NCI-H146 treated with DMSO at 0.1 percent for 48 hours (cell line): ENCODE measurements around the gene C22orf23.

Experiments
- DNase-seq: peaks from one replicate; lab custom pipeline; 2025; ENCODE audit not compliant: unreplicated experiment; lab: John Stamatoyannopoulos, UW

Gene C22orf23

DNA sequence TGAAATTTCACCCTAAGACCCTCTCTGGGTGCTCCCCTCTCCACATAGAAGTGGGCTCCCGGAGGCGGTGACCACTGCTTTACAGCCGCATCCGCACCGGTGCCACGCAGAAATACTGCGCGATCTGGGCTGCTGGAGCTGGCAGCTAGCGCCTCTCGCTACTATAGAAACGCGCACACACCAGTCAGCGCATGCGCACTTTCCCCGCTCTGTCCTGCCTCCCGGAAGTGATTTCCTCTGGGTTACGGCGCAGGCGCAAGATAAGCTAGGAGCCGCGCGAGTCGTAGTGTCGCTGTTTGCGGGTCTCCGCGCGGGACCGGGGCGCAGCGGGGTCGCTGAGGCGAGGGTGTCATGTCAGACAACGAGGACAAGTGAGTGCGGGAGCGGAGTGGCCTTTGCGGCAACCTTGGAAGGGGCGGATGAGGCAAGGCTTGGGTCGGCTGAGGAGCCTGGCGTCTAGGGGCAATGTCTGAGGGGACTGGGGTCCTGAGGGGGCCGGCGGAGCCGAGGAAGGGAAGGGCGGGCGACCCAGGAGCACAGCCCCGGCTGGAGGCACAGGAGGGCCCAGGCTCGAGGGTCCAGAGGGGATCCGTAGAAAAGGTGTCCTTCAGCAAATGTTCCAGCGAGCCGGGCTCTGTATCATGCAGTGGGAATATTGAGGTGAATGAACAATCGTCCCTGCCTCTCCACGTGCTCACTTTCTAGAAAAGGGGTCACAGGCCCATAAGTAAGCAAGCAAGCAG is at the start of gene C22orf23, which contains the start of gene POLR2F:
C22orf23 (minus strand) TSS at position 165 of the 743 bp plus-strand sequence. CDS start 452 bp downstream, outside the sequence.
POLR2F (plus strand) TSS at position 263 of the 743 bp plus-strand sequence; CDS start at position 352, 89 bp downstream.
- DNase-seq, result peak; percentile 76

DNA sequence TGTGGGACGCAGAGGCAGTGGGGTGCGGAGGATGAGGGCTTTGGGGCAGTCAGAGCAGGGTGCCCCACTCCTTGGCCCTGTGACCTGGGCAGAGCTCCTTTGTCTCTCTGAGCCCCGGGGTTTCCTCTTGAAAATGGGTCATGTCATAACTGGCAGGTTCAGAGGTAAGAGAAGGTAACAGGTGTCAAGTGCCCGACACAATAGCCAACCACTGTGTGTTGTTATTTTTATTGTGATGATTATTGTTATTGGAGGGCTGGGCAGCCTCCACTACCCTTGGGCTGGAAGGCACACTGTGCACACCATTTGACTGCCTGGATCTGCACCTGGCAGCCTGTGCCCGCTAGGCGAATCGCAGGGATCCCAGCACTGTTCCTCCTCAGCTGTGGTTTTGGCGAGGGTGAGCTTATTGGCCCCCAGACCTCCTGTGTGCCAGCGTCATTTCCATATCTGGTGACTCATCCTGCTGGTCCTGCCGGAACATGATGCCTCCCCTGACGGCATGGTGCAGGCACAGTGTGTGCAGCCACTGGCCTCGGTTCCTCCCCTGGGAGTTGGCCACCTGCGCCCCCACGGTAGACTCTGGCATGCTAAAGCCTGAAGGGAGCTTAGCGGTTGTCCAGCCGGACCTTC is 46.4 kb upstream of the C22orf23 start:
- no peak for DNase-seq

DNA sequence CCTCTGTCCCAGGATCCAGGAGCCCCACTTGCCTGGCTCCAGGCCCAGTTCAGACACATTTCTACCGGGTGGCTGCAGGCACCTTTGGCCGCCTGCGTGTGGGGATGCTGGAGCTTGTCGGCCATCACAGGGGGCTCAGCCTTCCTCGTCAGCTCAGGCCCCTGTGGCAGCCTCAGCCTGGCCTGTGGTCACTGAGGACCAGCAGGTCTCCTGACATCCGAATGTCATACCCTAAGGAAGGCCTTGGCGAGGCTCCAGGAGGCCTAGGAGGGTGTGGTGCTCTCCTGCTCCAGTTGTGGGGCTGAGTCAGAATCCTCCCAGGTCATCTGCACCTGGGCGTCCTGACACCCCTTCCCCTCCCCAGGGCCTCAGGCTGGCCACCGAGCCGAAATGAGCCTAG is 45.8 kb upstream of the C22orf23 start:
- DNase-seq, result no peak

DNA sequence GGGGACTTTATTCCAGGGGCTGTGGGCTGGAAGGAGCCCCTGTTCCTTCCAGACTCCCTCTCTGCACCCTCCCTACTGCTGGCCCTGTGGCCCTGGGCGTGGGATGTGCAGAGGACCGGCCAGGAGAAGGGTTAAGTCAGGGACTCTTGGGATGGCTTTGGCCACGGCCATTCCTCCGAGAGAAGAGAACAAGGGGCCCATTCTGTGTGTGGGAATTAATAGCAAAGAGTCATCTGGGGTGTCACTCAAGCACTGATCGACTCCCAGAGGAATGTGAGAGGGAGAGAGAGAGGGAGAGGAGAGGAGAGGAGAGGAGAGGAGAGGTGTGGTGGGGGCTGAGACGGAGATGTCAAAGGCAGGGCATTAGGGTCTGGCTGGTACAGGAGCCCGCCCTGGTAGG is 45.1 kb upstream of the C22orf23 start:
- DNase-seq, result no peak

DNA sequence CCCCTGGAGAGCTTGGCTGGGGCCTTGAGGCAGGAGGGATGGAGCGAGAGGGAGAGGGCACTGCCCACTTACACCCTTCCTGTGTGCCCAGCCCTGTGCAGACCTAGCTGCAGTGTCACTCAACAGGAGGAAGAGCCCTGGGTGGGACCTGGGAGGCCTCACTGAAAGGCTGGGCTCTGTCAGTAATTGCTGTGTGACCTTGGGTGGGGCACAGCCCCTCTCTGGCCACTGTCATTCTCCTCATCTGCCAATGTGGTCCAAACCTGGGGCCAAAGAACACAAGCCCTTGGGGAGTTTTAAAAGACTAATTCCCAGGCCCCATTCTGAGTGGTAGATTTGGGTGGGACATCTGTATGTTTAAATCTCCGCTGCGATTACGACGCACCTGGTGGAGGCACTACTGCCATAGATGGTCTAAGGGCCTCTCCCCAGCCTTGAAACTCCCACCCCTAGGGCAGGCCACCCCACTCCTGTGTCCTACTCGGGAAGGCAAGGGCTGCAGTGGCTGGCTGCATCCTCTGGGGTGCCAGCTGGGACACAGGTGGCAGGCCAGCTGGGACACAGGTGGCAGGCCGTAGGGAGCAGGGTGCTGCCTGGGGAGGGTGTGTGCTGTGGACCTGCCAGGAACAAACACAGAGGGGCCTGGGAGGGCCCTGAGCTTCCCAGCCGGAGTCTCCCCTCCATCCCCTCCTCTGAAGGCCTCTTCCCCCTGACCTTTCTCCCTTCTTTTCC is 43.3 kb upstream of the C22orf23 start:
- no peak for DNase-seq

DNA sequence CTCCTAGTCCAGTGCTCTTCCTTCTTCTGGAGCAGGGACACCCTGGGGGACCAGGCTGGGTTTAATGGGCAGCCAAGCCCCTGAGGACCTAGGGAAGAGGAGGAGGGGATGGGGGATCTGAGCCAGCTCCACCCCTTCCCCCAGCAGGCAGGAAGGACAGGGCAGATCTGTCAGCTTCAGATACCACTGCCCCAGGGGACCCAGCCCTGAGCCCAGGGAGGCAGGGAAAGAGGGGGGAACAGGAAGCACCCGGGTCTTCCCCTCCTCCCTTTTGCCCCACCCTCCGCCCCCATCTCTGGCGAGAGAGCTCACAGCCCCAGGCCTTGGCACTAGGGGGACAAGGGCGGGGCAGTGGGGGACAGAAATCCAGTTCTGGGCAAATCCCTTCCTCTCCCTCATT is 42.7 kb upstream of the C22orf23 start:
- no peak for DNase-seq

DNA sequence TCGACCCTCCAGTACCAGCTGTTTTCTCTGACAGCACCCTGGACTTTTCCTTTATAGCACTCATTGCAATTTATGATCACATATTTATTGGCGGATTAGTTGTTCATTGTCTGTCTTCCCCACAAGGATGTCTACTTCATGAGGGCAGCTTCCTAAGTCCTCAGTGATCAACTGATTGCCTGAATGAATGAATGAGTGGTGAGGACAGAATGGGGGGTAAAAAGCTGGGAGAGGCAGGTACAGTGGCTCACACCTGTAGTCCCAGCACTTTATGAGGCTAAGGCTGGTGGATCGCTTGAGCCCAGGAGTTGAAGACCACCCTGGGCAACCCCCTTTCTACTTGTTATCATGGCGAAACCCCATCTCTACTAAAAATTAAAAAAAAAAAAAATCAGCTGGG is 42.1 kb upstream of the C22orf23 start:
- DNase-seq, result no peak

DNA sequence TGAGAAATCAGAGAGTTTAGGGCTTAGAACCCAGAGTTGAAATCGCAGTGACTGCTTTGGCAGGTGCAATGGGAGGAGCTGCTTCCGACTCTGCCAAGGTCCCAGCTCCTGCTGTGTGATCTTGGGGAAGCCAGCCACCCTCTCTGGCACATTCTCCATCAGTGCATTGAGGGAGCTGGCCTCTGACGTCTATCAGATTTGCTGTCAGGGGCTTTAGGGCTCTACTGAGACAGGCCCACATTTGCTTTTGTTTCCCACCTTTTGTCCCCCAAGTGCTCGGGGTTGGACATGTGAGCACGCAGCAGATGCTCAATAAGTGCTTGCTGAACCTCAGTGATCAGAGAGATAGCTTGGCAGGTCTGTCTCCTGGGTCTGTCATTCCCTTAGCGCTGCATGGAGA is 41.6 kb upstream of the C22orf23 start:
- DNase-seq, result no peak

DNA sequence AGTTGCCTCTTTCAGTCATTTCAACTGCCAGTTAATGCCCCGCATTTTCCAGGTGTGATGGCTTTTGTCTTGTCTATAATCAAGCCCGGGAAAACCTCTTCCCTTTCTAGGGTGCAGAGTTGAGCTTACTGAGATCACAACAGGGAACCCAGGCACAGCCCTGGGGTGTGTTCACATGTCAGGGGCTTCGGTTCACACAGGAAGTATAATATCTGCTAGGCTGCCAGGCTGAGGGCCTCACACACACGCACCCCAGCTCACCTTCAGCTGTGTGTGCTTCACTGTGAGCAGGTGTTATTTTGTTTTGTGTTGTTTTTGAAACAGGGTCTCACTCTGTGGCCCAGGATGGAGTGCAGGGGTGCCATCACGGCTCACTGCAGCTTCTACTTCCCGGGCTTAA is 40.6 kb upstream of the C22orf23 start:
- no peak for DNase-seq

DNA sequence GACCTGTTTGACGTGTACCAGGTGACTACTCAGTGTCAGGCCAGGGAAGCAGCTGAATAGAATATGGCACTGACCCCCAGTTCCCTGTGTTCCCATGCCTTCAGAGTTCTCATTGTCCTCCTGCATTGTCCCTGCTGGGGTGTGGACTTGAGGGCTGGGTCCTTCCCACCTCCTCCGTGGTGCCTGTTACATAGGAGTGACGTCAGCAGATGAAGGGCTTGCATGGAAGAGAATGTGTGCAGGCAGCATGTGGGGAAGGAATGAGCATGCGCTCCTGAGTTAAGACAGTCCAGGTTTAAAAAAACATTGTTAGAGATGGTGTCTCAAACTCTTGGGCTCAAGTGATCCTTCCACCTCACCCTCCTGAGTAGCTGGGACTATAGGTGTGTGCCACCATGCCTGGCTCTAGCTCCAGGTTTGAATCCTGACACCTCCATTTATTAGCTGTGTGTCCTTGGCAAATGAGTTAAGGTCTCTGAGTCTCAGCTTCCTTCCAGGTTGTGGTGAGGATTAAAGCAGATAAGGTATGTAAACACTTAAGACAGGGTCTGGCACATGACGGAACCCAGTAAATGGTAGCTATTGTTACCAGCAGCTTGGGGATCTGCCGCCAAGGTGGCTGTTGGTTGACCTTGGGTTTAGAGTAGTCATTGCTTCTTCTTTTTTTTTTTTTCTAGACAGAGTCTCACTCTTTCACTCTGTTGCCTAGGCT is 38.5 kb upstream of the C22orf23 start:
- DNase-seq, result no peak

DNA sequence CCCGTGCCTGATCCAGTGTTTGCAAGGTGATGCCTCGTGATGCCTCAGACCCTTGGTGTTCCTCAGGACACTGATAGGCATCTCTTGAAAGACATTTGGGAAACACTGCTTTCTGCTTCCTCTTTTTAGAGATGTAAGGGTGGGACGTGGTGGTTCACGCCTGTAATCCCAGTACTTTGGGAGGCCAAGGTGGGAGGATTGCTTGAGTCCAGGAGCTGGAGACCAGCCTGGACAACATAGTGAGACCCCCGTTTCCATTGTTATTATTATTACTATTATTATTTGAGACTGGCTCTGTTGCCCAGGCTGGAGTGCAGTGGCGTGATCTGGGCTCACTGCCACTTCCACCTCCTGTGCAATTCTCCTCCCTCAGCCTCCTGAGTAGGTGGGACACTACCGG is 37.5 kb upstream of the C22orf23 start:
- DNase-seq, result no peak

DNA sequence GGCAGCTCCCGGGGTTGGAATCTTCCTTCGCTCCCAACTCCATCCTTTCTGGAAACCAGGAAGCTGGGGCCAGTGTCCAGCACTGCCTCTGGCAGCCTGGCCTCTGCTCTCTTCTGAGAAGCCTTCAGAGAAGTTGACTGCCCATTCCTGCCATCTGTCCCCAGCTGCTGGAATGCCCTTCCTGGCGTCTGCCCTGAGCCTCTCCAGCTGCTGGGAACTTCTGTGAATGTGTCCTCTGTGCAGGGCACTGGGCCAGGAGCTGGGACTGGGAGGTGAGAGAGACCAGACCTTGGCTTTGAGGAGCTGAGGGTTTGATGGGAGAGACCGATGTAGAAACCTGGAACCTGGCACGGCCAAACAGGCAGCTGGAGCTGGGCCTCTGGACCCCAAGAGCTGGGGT is 36.9 kb upstream of the C22orf23 start:
- no peak for DNase-seq

DNA sequence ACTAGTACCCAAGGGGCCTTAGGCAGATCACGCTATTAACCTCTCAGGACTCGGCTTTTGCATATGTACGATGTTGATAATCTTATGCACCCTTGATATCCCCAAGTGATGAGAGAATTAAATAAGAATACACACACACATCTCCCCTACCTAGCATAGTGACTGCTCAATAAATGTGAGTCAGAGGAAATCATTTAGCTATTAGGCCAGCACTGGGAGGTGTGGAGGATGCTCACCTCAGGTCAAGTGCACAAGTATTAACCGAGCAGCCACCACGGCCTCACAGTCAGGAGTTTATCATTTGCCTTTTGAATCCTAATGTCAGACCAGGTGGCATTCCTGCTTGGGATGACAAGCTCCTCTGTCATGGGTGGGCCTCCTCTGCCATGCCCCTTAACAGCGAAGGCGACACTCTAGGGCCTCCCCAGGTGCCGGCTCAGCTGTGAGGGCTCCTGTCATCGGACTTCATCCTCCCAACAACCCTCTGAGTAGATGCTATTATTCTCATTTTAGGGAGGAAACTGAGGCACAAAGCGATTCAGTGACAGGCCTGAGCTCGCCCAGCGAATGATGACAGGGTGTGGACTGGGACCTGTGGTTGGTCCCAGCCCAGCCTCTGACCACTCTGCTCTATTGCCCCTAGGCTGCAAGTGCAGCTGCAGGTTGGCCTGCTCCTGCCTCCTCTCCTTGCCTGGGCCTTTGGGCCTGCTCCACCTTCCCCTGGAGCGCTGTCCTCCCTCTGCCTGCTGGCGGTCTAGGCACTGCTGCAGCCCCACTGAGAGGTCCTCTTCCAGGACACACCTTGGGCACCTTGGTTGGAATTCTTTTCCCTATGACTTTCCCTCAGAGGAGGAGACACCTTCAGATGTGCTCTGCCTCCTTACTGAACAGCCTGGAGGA is 36.0 kb upstream of the C22orf23 start:
- no peak for DNase-seq

DNA sequence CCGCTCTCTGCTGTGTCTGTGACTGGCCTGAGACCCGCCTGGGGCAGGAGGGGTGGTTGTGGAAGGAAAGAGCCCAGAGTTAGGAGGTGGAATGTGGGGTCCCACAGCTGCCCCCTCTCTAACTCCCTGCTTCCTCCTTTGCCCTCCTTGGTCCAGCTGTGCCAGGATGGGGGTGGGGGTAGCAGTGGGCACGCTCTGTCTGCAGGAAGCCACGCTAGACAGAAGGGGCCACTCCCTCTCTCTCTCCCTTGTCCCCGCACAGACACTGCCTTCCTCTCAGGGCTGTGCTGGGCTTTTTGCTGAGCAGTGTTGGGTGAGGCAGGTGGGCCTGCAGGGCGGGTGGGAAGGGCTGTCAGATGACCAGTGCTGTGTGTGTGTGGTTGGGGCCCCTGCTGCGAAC is 33.0 kb upstream of the C22orf23 start:
- DNase-seq, result no peak

DNA sequence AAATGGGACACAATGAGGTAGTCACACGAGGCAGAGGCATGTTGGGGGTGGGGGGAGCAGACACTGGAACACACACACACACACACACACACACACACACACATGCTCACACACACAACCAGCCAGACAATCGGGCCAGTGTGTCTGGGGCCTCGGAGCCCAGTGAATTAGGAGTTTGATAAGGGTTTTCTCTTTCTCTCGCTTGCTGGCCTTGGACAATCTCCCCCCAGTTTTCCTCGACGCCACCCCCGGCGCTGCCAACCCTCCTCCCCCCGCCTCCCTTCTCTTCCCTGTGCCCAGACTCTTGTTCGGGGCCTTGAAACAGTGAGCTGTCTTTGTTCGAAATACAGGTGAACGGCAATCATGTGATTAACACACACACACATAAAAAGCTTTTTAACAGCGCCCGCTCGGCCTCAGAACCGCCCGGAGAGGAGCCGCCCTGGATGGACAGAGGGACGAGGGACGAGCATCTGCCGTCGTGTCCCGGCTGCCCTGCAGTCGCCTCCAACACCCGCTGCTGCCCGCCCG is 32.4 kb upstream of the C22orf23 start:
- DNase-seq, result no peak

DNA sequence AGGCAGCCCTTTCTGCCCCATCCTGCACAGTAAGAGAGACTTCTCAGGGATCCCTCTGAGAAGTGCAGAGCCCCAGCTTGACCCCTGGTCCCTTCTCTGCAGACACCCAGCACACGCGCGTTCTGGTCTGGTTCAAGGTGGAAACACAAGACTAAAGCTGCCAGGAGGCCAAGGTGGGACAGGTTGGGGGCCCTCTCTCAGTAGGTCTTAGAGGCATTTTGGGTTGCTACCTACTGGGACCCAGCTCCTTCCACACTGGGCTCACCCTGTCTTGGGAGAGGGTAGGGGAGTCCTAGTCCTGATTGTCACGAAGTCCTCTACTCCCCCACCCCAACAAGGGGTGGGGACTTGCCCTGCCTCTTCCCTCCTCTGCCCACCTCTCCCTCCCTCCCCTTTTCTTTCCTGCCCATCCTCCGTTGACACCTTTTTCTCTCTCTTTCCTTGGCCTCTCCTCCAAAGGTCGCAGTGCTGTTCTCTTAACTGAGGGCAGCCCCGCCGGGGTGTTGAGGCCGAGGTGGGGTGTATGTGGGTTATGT is 31.7 kb upstream of the C22orf23 start:
- no peak for DNase-seq

DNA sequence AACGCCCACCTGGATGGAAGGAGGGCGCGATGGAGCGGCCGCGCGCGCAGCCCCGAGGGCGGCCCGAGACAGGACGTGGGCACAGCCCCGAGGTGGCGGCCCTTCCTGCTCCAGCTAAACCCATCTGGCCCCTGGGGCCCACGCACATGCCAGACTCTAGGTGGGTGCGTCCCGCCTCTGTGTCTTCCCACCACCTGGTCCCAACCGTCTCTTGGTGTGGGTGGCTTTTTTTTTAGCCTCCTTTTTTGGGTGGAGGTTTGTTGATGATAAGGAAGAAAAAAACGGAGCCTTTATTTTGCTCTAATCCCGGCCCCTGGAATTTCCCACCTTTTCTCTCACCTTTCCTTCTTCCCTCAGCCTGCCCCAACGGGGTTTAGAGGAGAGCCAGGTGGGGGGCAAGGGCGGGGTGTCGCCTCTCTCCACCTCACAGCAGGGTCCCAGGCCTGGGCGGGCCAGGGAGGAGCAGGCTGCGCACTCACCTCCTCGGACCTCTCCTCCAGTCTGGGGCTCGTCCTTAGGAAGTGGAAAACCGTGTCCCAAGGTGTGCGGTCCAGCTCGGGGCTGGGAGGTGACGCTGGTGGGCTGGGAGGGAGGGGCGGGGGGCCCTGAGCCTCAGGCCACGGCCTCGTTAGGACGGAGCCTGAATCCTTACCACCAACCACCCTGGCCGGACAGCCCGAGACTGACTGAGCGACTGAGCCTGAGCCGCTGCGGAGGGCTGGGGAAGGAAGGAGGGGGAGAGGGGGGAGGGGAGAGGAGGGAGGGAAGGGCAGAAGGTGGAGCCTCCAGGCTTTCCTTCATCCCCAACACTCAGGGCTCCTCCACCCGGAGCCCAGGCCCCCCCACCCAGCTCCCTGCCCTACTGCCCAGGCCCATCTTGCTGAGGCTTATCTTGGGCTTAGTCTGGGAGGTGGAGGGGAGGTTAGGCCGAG is 30.7 kb upstream of the C22orf23 start, which contains the start of gene SOX10:
SOX10 (minus strand) TSS at position 696 of the 932 bp plus-strand sequence. CDS start 771 bp downstream, outside the sequence.
- DNase-seq, result no peak
